HEK293 (cell line): ENCODE results near the gene MARCHF3.

Experiments used
- CTCF ChIA-PET: fragments of 350-600 bp; formaldehyde crosslinking; extraction: SDS; loops from one replicate; lab custom pipeline; 2021; ENCODE audit warnings: antibody characterized with exemption; lab: Yijun Ruan, JAX
- POLR2A ChIA-PET: fragments of 300-600 bp; formaldehyde crosslinking; extraction: SDS; loops from one replicate; lab custom pipeline; 2020; ENCODE audit warnings: antibody characterized with exemption, inconsistent platforms; lab: Yijun Ruan, JAX
- H3K27ac ChIP-seq: fragments of 200-500 bp; sonication (Bioruptor generic); 2 replicates; pipeline ENCODE4 v1.5.1; 2014; ENCODE audit warnings: low read depth, low read length, control low read depth, inconsistent platforms; ENCODE audit errors: extremely low read depth
- H3K36me3 ChIP-seq, 2 experiments: fragments of 200-500 bp in 1 of 2; sonication (Bioruptor generic) in 1 of 2; 1 replicate in 1 of 2; 2 replicates in 1 of 2; pipeline ENCODE4 v1.5.1; 2014 to 2017; ENCODE audit warnings: inconsistent platforms in 2 of 2, low read length in 2 of 2; ENCODE audit not compliant: control insufficient read depth in 2 of 2, insufficient read depth in 1 of 2
- H3K4me1 ChIP-seq: fragments of 200-500 bp; sonication (Bioruptor generic); 2 replicates; pipeline ENCODE4 v1.5.1; 2014; ENCODE audit warnings: mild to moderate bottlenecking, low read length, inconsistent platforms; ENCODE audit not compliant: control insufficient read depth, insufficient read depth
- H3K4me3 ChIP-seq: 2 replicates; pipeline ENCODE4 v1.5.1; 2011; ENCODE audit warnings: low read depth, mild to moderate bottlenecking, control low read depth, low read length, moderate library complexity
- H3K9me3 ChIP-seq: fragments of 200-500 bp; sonication (Bioruptor generic); 2 replicates; pipeline ENCODE4 v1.5.1; 2014; ENCODE audit warnings: low read depth, low read length, inconsistent platforms; ENCODE audit not compliant: control insufficient read depth, insufficient read depth
- ATF2 ChIP-seq: fragments of 450-650 bp; formaldehyde crosslinking; IDR thresholded peaks from 2 replicates; pipeline ENCODE4 v1.5.1; 2016; ENCODE audit warnings: missing biosample characterization, missing genetic modification characterization, low read depth
- HIC1 ChIP-seq: fragments of 450-650 bp; formaldehyde crosslinking; IDR thresholded peaks from 2 replicates; pipeline ENCODE4 v1.5.1; 2016; ENCODE audit warnings: missing biosample characterization, missing genetic modification characterization
- ZEB2 ChIP-seq: fragments of 450-650 bp; formaldehyde crosslinking; IDR thresholded peaks from 2 replicates; pipeline ENCODE4 v1.5.1; 2016; ENCODE audit warnings: missing biosample characterization, missing genetic modification characterization
- ZNF174 ChIP-seq: fragments of 450-650 bp; formaldehyde crosslinking; IDR thresholded peaks from 2 replicates; pipeline ENCODE4 v1.5.0; 2017; ENCODE audit warnings: missing biosample characterization, mild to moderate bottlenecking, missing genetic modification characterization
- ZNF223 ChIP-seq: fragments of 450-650 bp; formaldehyde crosslinking; IDR thresholded peaks from 2 replicates; pipeline ENCODE4 v1.5.1; 2016; ENCODE audit warnings: missing biosample characterization, missing genetic modification characterization
- ZNF280D ChIP-seq: fragments of 450-650 bp; formaldehyde crosslinking; IDR thresholded peaks from 2 replicates; pipeline ENCODE4 v1.5.1; 2016; ENCODE audit warnings: missing biosample characterization, missing genetic modification characterization
- ZNF366 ChIP-seq: fragments of 450-650 bp; formaldehyde crosslinking; conservative IDR thresholded peaks from 2 replicates; pipeline ENCODE4 v1.5.1; 2016; ENCODE audit warnings: missing biosample characterization, missing genetic modification characterization
- ZNF398 ChIP-seq: fragments of 450-650 bp; formaldehyde crosslinking; IDR thresholded peaks from 2 replicates; pipeline ENCODE4 v1.5.1; 2017; ENCODE audit warnings: missing biosample characterization, missing genetic modification characterization
- ZNF473 ChIP-seq: fragments of 450-650 bp; formaldehyde crosslinking; IDR thresholded peaks from 2 replicates; pipeline ENCODE4 v1.5.1; 2017; ENCODE audit warnings: missing biosample characterization, missing genetic modification characterization
- ZNF529 ChIP-seq: fragments of 450-650 bp; formaldehyde crosslinking; IDR thresholded peaks from 2 replicates; pipeline ENCODE4 v1.5.1; 2017; ENCODE audit warnings: missing genetic modification characterization, missing biosample characterization; ENCODE audit not compliant: insufficient replicate concordance
- ZNF600 ChIP-seq: fragments of 450-650 bp; formaldehyde crosslinking; IDR thresholded peaks from 2 replicates; pipeline ENCODE4 v1.5.1; 2016; ENCODE audit warnings: missing biosample characterization, missing genetic modification characterization
- ZNF670 ChIP-seq: fragments of 450-650 bp; formaldehyde crosslinking; IDR thresholded peaks from 2 replicates; pipeline ENCODE4 v1.5.1; 2016; ENCODE audit warnings: missing biosample characterization, missing genetic modification characterization, low read depth
- ZNF692 ChIP-seq: fragments of 450-650 bp; formaldehyde crosslinking; IDR thresholded peaks from 2 replicates; pipeline ENCODE4 v1.5.1; 2016; ENCODE audit warnings: missing biosample characterization, missing genetic modification characterization
- TF ChIP-seq, protein P1 (sequence below): fragments of 450-650 bp; formaldehyde crosslinking; IDR thresholded peaks from 2 replicates; pipeline ENCODE4 v1.5.1; 2016; ENCODE audit warnings: missing biosample characterization, missing genetic modification characterization
- TF ChIP-seq, protein P2 (sequence below): fragments of 450-650 bp; formaldehyde crosslinking; IDR thresholded peaks from 2 replicates; pipeline ENCODE4 v1.5.1; 2017; ENCODE audit warnings: missing biosample characterization, missing genetic modification characterization

Gene MARCHF3

DNA sequence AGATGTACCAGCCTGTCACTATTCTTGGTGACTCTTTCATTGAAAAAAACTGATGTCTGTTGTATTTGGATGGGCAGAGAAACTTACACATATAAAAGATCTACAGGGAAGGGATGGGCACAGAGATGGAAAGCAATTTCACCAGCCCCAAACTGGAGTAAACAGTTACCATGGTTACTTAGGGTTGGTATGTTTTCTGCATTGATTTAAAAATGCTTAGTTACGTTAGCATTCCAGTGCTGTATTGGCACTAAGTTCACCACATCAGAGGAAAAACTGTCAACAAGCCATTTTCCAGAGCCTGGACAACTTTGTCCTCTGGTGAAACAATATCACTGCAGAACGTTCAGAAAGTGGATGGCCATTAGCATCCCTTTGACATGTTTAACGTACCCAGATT is 28.0 kb downstream of the MARCHF3 start (continued):
- TF ChIP-seq, protein P1, sequence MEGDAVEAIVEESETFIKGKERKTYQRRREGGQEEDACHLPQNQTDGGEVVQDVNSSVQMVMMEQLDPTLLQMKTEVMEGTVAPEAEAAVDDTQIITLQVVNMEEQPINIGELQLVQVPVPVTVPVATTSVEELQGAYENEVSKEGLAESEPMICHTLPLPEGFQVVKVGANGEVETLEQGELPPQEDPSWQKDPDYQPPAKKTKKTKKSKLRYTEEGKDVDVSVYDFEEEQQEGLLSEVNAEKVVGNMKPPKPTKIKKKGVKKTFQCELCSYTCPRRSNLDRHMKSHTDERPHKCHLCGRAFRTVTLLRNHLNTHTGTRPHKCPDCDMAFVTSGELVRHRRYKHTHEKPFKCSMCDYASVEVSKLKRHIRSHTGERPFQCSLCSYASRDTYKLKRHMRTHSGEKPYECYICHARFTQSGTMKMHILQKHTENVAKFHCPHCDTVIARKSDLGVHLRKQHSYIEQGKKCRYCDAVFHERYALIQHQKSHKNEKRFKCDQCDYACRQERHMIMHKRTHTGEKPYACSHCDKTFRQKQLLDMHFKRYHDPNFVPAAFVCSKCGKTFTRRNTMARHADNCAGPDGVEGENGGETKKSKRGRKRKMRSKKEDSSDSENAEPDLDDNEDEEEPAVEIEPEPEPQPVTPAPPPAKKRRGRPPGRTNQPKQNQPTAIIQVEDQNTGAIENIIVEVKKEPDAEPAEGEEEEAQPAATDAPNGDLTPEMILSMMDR (tag by site-specific recombination), result no peak
- no peak for TF ChIP-seq ZNF529
- TF ChIP-seq ZNF280D, result no peak
- no peak for TF ChIP-seq ZNF398 (tag by site-specific recombination)

DNA sequence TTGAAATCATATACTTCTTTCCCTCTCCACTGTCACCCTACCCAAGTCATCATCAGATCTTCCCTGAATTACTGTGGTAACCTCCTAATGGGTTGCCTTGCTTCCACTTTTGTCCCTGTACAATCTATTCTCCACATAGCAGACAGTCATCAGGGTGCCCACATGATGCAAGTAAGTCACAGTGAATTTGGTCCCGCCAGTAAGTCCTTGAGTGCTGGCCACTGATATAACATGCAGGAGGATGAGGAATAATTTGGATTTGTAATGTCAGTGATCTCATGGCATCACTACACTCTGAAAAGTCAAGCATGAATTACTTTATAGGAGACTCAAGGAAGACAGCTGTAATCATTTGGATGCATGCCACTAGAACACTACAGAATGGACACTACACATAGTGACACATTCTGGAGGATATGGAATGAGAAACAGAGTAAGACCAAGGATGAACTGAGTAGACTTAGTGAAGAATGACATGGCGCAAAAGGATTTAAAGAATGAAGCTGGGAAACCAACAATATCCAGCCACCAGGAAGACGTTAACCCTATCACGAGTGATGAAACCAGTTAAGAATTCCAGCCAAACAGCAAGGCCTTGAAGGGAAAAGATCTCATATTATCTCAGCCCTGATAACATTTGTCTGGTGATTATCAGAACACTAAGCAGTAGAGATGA is 28.6 kb downstream of the MARCHF3 start:
- Histone ChIP-seq H3K4me1 (no peaks in the 10 kb centered on the region), H3K27ac (no peak overlapping the region), H3K9me3 (no peaks in the 10 kb centered on the region), H3K36me3 (no peaks in the 10 kb centered on the region), H3K4me3 (no peak overlapping the region)
- CTCF ChIA-PET, result interaction anchor here (0.6 to 0.7 kb wide), 2 partner anchors 138 to 201 kb away, joined by 3 to 5 read pairs; no protein-coding TSS in a partner anchor
- TF ChIP-seq ZNF692 (tag by site-specific recombination), result peak; percentile 59
- TF ChIP-seq ZNF473 (tag by site-specific recombination), result no peak
- TF ChIP-seq ZNF223 (tag by site-specific recombination), result no peak
- no peak for TF ChIP-seq ZNF174
- peak; percentile 80 for TF ChIP-seq ZNF600 (tag by site-specific recombination)
- no peak for TF ChIP-seq ZNF670 (tag by site-specific recombination)
- 0 out of 2 replicates have a peak, but pooled peaks have one; percentile 4 for TF ChIP-seq ATF2 (tag by site-specific recombination)
- TF ChIP-seq ZNF366 (tag by site-specific recombination), result peak; percentile 40; the same call in 1 of the 2 replicates
- TF ChIP-seq ZEB2, result peak; percentile 45; the same call in 1 of the 2 replicates
- peak; percentile 16; the same call in 1 of the 2 replicates for TF ChIP-seq HIC1 (tag by site-specific recombination)
- TF ChIP-seq, protein P2, sequence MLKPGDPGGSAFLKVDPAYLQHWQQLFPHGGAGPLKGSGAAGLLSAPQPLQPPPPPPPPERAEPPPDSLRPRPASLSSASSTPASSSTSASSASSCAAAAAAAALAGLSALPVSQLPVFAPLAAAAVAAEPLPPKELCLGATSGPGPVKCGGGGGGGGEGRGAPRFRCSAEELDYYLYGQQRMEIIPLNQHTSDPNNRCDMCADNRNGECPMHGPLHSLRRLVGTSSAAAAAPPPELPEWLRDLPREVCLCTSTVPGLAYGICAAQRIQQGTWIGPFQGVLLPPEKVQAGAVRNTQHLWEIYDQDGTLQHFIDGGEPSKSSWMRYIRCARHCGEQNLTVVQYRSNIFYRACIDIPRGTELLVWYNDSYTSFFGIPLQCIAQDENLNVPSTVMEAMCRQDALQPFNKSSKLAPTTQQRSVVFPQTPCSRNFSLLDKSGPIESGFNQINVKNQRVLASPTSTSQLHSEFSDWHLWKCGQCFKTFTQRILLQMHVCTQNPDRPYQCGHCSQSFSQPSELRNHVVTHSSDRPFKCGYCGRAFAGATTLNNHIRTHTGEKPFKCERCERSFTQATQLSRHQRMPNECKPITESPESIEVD (tag by site-specific recombination), result 0 out of 2 replicates have a peak, but pooled peaks have one; percentile 6
- TF ChIP-seq, all 188 proteins: peak for 7
- POLR2A ChIA-PET, result interaction anchor here (1.0 kb wide), 1 partner anchor 30 kb away, joined by 4 read pairs; no protein-coding TSS in a partner anchor
